Measurements from ENCODE around the gene FHAD1. TPM values are rescaled to one million over a fixed set of nuclear protein-coding genes. Genes with fewer than 3 reads are reported as not detected.

Gene FHAD1
- total and polyA plus RNA-seq, 2 of the 13 experiments (the other 11 are each of a cell fraction or from before 2014, with no cell fraction given) = not detected

GRCh38 chr1:15282038-15282437, 35.0 kb downstream of the FHAD1 start:
- FAIRE-seq (no peak), DNase-seq (ENCODE audit: low spot score) (no peak), ATAC-seq (no peak)
- TF ChIP-seq ZNF18 (CRISPR knock-in tag; IDR thresholded peaks at IDR 0.05; ENCODE audit: insufficient replicate concordance) = no peak
- TF ChIP-seq ZFP37 (CRISPR knock-in tag; IDR thresholded peaks at IDR 0.05; ENCODE audit: borderline replicate concordance) = no peak
- TF ChIP-seq SMARCC2 (IDR thresholded peaks at IDR 0.05) = no peak
- TF ChIP-seq GATAD1 (CRISPR knock-in tag; IDR thresholded peaks at IDR 0.05) = no peak
- no peak for TF ChIP-seq SAP130 (CRISPR knock-in tag; IDR thresholded peaks at IDR 0.05; ENCODE audit: low read depth)
- TF ChIP-seq CENPX (CRISPR knock-in tag; IDR thresholded peaks at IDR 0.05) = no peak
- Histone ChIP-seq H3K9ac (ENCODE audit: insufficient read depth, low read depth, low read length) (no peak overlapping the region), H3K4me1 (ENCODE audit: insufficient read depth, low read length) (peaks cover 31% of the 10 kb centered on the region), H3K27me3 (ENCODE audit: control insufficient read depth in 1 of 2, insufficient read depth in 2 of 2, low read length in 2 of 2) (peaks cover 3 to 42% of the 10 kb centered on the region in 2 experiments; a peak in 4 of 5 replicates), H3K27ac (ENCODE audit: extremely low read length, insufficient read depth, low read length) (no peak overlapping the region), H4K20me1 (ENCODE audit: insufficient read depth, low read length) (no peaks in the 10 kb centered on the region), H2AFZ (ENCODE audit: low read length) (no peak overlapping the region), H3K4me3 (replicated peaks in 1 of 3; ENCODE audit: insufficient read depth in 1 of 3, low read depth in 2 of 3, low read length in 3 of 3) (no peak overlapping the region), H3K4me2 (ENCODE audit: low read depth, low read length) (no peak overlapping the region), H3K9me3 (ENCODE audit: low read length) (no peaks in the 10 kb centered on the region), H3K36me3 (replicated peaks in 1 of 2; ENCODE audit: control insufficient read depth in 1 of 2, insufficient read depth in 2 of 2, low read length in 2 of 2) (no peaks in the 10 kb centered on the region), H3K79me2 (ENCODE audit: insufficient read depth, low read length) (no peaks in the 10 kb centered on the region)
- no TSS peak for BruUV-seq (replicated peaks)
- in situ Hi-C loops (cut with HindIII; ENCODE audit: extremely low pct_ligation_motif_present, low pct_unique_long_range_greater_than_20kb) (no loop called here), intact Hi-C loops (cut with micrococcal nuclease; ENCODE audit: unreplicated experiment) (no loop called here)
- CTCF ChIA-PET (ENCODE audit: low intra/inter-chr PET ratio, low total read pairs) = no interaction called here
- POLR2A ChIA-PET = interaction anchor here (0.6 kb wide), 1 partner anchor 69 kb away, joined by 3 read pairs; no protein-coding TSS in a partner anchor
- whole genome bisulfite sequencing (ENCODE audit: low lambda C conversion rate) = 43% methylated on average over 2 of the region's 2 CpGs

DNA sequence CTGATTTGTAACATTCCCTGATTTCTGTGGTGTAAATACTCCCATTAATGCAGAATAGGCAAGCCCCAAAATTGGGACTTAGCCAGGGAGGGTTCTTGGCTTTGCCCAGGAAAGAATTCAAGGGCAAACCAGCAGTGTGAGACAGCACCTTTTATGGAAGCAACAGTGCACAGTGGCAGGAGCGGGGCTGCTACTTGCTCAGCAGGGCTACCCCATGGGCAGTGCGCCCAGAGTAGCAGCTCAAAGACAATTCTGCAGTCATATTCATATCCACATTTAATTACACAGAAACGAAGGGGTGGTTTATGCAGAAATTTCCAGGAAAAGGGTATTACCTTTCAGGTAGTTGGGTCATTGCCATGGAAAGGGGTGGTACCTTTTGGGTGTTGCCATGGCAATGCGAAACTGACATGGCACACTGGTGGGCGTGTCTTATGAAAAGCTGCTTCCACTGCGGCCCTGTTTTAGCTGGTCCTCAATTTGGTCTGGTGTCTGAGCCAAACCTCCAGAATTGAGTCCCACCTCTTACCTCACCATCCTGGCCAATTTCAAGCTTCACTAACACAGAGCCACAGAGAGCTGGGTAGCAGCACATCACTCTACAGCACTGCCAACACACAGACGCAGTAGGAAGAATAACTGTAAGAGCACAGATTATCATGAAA, 35.9 kb downstream of the FHAD1 start:
- 63% methylated on average over 7 of the region's 7 CpGs for WGBS (ENCODE audit: low lambda C conversion rate)
- BruUV-seq (replicated peaks) = no TSS peak
- ChIA-PET POLR2A (no interaction called here), CTCF (ENCODE audit: low intra/inter-chr PET ratio, low total read pairs) (no interaction called here)
- Histone ChIP-seq H3K27me3 (ENCODE audit: control insufficient read depth in 1 of 2, insufficient read depth in 2 of 2, low read length in 2 of 2) (peaks cover 3 to 40% of the 10 kb centered on the region in 2 experiments; a peak in 4 of 5 replicates), H3K27ac (ENCODE audit: extremely low read length, insufficient read depth, low read length) (no peak overlapping the region), H3K4me3 (replicated peaks in 1 of 3; ENCODE audit: insufficient read depth in 1 of 3, low read depth in 2 of 3, low read length in 3 of 3) (no peak overlapping the region), H2AFZ (ENCODE audit: low read length) (no peak overlapping the region), H4K20me1 (ENCODE audit: insufficient read depth, low read length) (no peaks in the 10 kb centered on the region), H3K4me1 (ENCODE audit: insufficient read depth, low read length) (peaks cover 22% of the 10 kb centered on the region), H3K36me3 (replicated peaks in 1 of 2; ENCODE audit: control insufficient read depth in 1 of 2, insufficient read depth in 2 of 2, low read length in 2 of 2) (no peaks in the 10 kb centered on the region), H3K9ac (ENCODE audit: insufficient read depth, low read depth, low read length) (no peak overlapping the region), H3K9me3 (ENCODE audit: low read length) (no peaks in the 10 kb centered on the region), H3K4me2 (ENCODE audit: low read depth, low read length) (no peak overlapping the region), H3K79me2 (ENCODE audit: insufficient read depth, low read length) (no peaks in the 10 kb centered on the region)
- in situ Hi-C loops (cut with HindIII; ENCODE audit: extremely low pct_ligation_motif_present, low pct_unique_long_range_greater_than_20kb) (no loop called here), intact Hi-C loops (cut with micrococcal nuclease; ENCODE audit: unreplicated experiment) (no loop called here)
- DNase-seq (ENCODE audit: low spot score) = no peak
- FAIRE-seq = no peak
- no peak for ATAC-seq
- no peak for TF ChIP-seq ZNF496 (CRISPR knock-in tag; IDR thresholded peaks at IDR 0.05; ENCODE audit: insufficient replicate concordance)
- no peak for TF ChIP-seq MLX (CRISPR knock-in tag; IDR thresholded peaks at IDR 0.05)
- no peak for TF ChIP-seq ZNF570 (CRISPR knock-in tag; IDR thresholded peaks at IDR 0.05; ENCODE audit: borderline replicate concordance)
- TF ChIP-seq GTF2F1 (IDR thresholded peaks at IDR 0.05; ENCODE audit: low read length) = no peak
- TF ChIP-seq EEA1 (CRISPR knock-in tag; IDR thresholded peaks at IDR 0.05; ENCODE audit: borderline replicate concordance) = no peak
- TF ChIP-seq EZH2 (conservative IDR thresholded peaks at IDR 0.05; ENCODE audit: low read depth, low read length) = no peak

Data from HepG2 (cell line).